Fibroblast of the aortic adventitia (primary cell): ENCODE results near the gene PCGF3. TPM values are rescaled to one million over a fixed set of nuclear protein-coding genes. Genes with fewer than 3 reads are reported as not detected.

Source experiments
- DNase-seq: peaks from one replicate; pipeline ENCODE4 v3.0.0-alpha.2; 2010; ENCODE audit warnings: low read depth
- H3K4me3 ChIP-seq: 2 replicates; pipeline ENCODE4 v1.5.1; 2011; ENCODE audit warnings: low read depth, mild to moderate bottlenecking, control low read depth, low read length, moderate library complexity
- CTCF ChIP-seq: IDR thresholded peaks from 2 replicates; pipeline ENCODE4 v1.5.1; 2011; ENCODE audit warnings: mild to moderate bottlenecking, low read length, control low read depth, inconsistent platforms; ENCODE audit not compliant: insufficient read depth
- total RNA-seq: library from RNA; depleted of rRNA; stranded (reverse); fragments of >200 nt; gene quantifications from 2 replicates; pipeline ENCODE4 v1.2.3, GENCODE V29; 2012; ENCODE audit warnings: low replicate concordance

PCGF3 gene
- total RNA-seq, 1 donor: 24.2 TPM

GRCh38 chr4:788636-789297 lies 83.1 kb downstream of the PCGF3 start:
- no peak for TF ChIP-seq CTCF
- no peak for DNase-seq
- no peak overlapping the region for H3K4me3 ChIP-seq

- H3K4me3 ChIP-seq: no peak overlapping the region
- TF ChIP-seq CTCF: no peak
- no peak for DNase-seq
Observed at GRCh38 chr4:789571-790465, 84.2 kb downstream of the PCGF3 start.

GRCh38 chr4:790466-790820 lies 84.8 kb downstream of the PCGF3 start:
- no peak for DNase-seq
- no peak overlapping the region for H3K4me3 ChIP-seq
- no peak for TF ChIP-seq CTCF

GRCh38 chr4:791252-791897 lies 85.7 kb downstream of the PCGF3 start:
- no peak overlapping the region for H3K4me3 ChIP-seq
- TF ChIP-seq CTCF: no peak
- no peak for DNase-seq

GRCh38 chr4:791898-792625 lies 86.4 kb downstream of the PCGF3 start:
- peak; percentile 12 for DNase-seq
- H3K4me3 ChIP-seq: peak overlapping the region; percentile 13
- TF ChIP-seq CTCF: no peak

GRCh38 chr4:792626-793092 lies 87.0 kb downstream of the PCGF3 start:
- no peak for DNase-seq
- no peak for TF ChIP-seq CTCF
- no peak overlapping the region for H3K4me3 ChIP-seq
